ENCODE results near the gene TBC1D24.

TBC1D24 gene

GRCh38 chr16:2450975-2451381 is 23.9 kb upstream of the TBC1D24 start:
- no peak for FAIRE-seq

DNA sequence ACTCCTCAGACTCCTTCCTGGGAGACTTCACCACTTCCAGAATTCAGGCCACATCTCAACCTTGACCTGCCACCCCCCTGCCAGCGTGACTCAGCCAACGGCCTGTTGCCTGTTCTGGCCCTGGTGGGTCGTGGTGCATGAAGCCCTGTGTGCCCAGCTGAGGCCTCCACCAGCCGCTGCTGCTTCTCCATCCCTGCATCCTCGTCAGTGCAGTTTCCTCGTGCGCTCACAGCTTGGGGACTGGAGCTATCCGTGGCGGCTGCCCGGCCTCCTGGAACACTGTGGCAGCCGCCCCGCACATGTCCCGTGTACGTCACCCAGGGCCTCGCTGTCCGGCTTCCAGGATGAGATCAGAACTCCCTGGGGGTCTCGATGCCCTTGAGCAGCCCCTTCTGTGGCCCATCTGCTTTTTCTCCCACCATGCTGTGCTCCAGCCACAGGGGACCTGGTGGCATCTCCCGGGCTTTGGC is 23.0 kb upstream of the TBC1D24 start:
- FAIRE-seq: no peak

DNA sequence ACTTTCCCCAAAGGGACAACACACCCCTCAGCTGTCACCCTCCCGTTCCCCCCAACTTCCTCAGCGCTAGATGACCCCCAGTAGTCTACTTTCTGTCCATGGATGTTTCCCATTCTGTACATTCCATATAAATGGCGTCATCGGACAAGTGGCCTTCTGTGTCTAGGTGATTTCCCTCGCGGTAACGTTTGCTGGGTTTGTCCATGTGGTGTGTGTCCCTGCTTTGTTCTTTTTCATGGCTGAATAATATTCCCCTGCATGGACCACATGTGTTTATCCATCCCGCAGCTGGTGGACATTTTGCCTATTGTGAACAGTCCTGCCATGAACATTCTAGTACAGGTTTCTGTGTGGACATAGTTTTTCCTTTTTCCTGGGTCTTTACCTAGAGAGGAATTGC is 22.3 kb upstream of the TBC1D24 start:
- no peak for FAIRE-seq

- FAIRE-seq: no peak
These were observed 19.7 kb upstream of the TBC1D24 start for GRCh38 chr16:2455081-2455845.

- FAIRE-seq: no peak
These were observed 18.3 kb upstream of the TBC1D24 start for GRCh38 chr16:2456551-2457153.

- FAIRE-seq: no peak
These were observed 17.7 kb upstream of the TBC1D24 start for GRCh38 chr16:2457267-2457666.

DNA sequence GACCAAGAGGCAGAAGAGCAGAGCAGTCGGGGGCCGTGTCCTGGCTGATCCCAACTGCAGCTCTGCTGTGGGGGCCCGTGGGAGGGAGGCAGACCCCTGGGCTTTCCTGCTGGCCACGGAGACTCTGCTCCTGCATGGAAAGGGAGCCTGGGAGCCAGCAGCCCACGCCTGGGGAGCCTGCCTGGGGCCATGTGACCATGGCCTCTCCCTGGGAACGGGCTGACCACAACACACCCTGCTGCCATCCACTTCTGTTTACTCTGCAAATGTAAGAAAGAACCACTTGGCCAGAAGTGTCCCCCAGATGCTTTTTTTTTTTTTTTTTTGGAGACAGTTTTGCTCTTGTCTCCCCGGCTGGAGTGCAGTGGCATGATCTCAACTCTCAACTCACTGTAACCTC is 17.0 kb upstream of the TBC1D24 start:
- no peak for FAIRE-seq

- FAIRE-seq: no peak
These were observed 15.9 kb upstream of the TBC1D24 start for GRCh38 chr16:2458887-2459646.

DNA sequence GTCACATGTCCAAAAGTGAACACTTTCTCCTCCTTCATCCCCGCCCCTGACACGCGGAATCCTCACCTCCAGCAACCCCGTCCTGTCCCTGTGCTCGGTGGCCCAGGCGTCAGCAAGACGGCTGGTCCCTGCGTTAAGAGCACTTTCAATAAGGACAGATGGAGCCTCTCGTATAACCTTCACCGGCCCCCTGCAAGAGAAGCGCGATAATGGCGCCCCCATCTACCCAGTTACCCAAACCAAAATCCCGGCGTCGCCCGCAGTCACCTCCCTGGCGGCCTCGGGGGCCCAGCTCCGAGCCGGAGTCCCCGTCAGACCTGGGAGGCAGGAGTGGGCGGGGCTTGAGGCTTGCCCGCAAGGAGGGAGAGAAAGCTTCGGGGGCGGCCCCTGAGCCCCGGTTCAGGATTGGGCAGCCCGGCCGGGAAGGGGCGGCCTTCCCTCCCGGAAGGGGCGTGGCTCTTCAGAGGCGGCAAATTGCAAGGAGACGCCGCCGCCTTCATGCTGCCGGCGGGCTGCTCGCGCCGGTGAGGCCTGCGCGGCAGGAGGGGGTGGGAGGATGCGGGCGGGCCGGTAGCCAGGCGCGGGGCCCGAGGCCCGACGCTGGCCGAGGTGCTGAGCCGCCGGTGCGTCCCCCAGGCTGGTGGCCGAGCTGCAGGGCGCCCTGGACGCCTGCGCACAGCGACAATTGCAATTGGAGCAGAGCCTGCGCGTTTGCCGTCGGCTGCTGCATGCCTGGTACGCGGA is 15.1 kb upstream of the TBC1D24 start, which contains the start of gene TEDC2:
Gene TEDC2, plus strand, starts transcription at position 463 of the 744 bp plus-strand sequence. Its CDS starts 36 bp downstream, at position 499.
- peak; percentile 84 for FAIRE-seq

DNA sequence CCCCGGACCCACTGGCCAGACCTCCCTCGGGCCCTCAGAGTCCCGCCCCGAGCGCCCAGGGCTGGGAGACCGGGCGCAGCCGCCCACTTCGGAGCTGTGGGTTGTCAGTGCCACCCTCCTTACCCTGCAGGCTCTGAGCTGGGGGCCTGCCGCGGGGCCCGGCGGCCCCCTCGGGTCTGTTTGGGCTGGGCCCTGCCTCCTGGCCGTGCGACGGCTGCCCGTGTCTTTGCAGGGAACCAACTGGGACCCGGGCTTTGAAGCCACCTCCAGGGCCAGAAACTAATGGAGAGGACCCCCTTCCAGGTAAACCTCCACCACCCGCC is 14.6 kb upstream of the TBC1D24 start:
- FAIRE-seq: no peak

GRCh38 chr16:2460916-2461315 is 14.0 kb upstream of the TBC1D24 start:
- no peak for FAIRE-seq

- no peak for FAIRE-seq
These were observed 12.7 kb upstream of the TBC1D24 start for GRCh38 chr16:2462031-2462866.

- FAIRE-seq: no peak
These were observed 10.6 kb upstream of the TBC1D24 start for GRCh38 chr16:2464333-2464732.

DNA sequence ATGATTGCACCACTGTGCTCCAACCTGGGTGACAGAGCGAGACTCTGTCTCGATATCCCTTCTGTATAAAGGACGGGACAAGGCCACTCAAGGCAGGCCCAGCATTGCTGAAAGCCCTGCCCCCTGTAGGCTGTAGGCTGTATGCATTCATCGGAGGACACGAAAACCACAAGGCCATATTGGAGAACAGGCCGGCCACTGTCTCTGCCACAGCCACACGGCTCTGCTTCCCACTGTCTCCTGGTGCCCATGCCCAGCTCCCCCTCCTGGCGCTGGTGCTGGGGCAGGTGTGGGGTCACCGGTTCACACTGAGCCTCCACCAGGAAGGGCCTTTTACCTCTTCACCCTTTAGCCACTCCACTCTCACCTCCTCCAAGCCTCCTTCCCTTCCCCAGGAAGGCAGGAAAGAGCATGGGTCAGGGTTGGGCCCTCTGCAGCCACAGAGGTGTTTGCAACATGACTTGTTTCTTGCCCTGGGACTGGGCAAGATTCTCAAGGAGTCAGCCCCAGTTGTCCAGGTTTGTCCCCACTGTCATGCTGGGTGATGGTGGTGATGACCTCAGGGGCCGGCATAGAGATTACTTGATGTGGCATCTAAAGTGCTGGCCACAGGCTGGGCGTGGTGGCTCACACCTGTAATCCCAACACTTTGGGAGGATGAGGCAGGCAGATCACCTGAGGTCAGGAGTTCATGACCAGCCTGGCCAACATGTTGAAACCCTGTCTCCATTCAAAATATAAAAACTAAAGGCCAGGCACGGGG is 9.1 kb upstream of the TBC1D24 start:
- no peak for FAIRE-seq

GRCh38 chr16:2466667-2467527 is 8.0 kb upstream of the TBC1D24 start:
- FAIRE-seq: no peak

GRCh38 chr16:2467528-2468232 is 7.2 kb upstream of the TBC1D24 start:
- FAIRE-seq: no peak

GRCh38 chr16:2468233-2468724 is 6.6 kb upstream of the TBC1D24 start:
- no peak for FAIRE-seq

DNA sequence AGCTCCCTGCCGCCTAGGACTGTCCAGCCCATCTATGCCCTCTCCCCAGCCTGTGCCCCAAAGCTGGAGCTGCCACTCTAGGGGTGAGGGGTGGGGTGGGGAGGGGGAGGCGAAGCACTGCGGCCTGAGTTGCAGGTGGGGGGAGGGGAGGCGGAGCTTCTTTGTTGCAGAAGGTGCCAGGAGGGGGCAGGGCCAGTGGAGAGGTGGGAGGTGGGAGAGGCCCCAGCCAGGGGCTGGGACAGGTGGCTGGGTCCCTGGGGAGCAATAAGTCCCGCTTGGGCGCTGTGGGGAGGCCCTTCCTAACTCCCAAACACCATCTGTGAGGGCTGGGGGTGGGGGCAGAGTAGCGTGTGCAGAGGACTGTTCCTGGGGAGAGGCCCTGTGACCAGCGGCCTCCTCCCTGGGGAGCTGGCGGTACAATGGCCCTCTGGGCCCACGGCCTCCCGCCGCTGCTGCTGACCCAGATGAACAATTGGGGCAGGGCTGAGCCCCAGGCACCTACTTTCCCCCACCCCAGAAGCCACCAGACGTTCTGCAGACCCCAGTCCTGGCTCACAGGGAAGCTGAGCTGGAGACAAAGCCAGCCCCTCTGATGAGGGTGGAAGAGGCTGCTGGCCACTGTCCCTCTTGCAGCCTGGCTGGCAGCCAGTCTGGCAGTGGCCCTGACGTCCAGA is 6.1 kb upstream of the TBC1D24 start:
- FAIRE-seq: no peak

Measured in endometrium (tissue), 2 donors.